Adrenal gland (tissue), 12 donors: ENCODE results near the gene COG7. TPM values are rescaled to one million over a fixed set of nuclear protein-coding genes. Genes with fewer than 3 reads are reported as not detected.
A peak's percentile ranks its signal among the peaks of the same experiment; 100 is the strongest.

Experiments used
- DNase-seq, 7 donors: peaks; one replicate each; pipeline ENCODE4 v3.0.0-alpha.2; 2019 to 2020
- H3K27ac ChIP-seq, 5 donors: fragments of 200-600 bp; sonication (generic) in 4 of 5; 1 replicate in 3 of 5; 2 replicates in 2 of 5; pipeline versions ENCODE4 v1.5.1 to v1.8.0; 2016 to 2020; ENCODE audit warnings: mild to moderate bottlenecking in 1 of 5
- H3K27me3 ChIP-seq: fragments of 200-600 bp; 2 replicates; pipeline ENCODE4 v1.8.0; 2021
- H3K36me3 ChIP-seq, 2 donors: fragments of 200-600 bp; replicated peaks in 1 of 2; 1 replicate in 1 of 2; 2 replicates in 1 of 2; pipeline versions ENCODE4 v1.5.1 to v1.8.0; 2018 to 2022
- H3K4me1 ChIP-seq, 2 donors: fragments of 200-600 bp; replicated peaks in 1 of 2; 1 replicate in 1 of 2; 2 replicates in 1 of 2; pipeline versions ENCODE4 v1.5.1 to v1.8.0; 2018 to 2021
- H3K4me3 ChIP-seq, 4 donors: fragments of 200-600 bp; sonication (generic) in 3 of 4; one replicate each; pipeline ENCODE4 v1.5.1; 2016 to 2018
- H3K9me3 ChIP-seq, 3 donors: fragments of 200-600 bp; sonication (generic) in 1 of 3; replicated peaks in 1 of 3; 1 replicate in 2 of 3; 2 replicates in 1 of 3; pipeline versions ENCODE4 v1.5.1 to v1.8.0; 2016 to 2021
- POLR2A ChIP-seq, 2 donors: fragments of 450-650 bp; IDR thresholded peaks; one replicate each; pipeline ENCODE4 v1.6.1; 2017; ENCODE audit warnings: antibody characterized with exemption in 2 of 2, mild to moderate bottlenecking in 2 of 2, moderate library complexity in 1 of 2
- whole genome bisulfite sequencing, 4 donors: extraction: QIAGEN DNeasy Blood & Tissue Kit in 2 of 4; methylation state at CpG; one replicate each; pipeline versions ENCODE4 v1.1.5 to v1.1.7; 2013 to 2017; 5-methylcytosine and 5-hydroxymethylcytosine counted together
- intact Hi-C, 2 donors: fragments of 100-400 bp; cut with DNase I; formaldehyde crosslinking; loops; one replicate each; pipeline versions ENCODE4 v1.14.1 to v1.15.0; 2022 to 2023
- polyA plus RNA-seq, 3 donors: library from polyadenylated mRNA; stranded (reverse); fragments of 200-250 nt in 2 of 3; fragments of 350-450 nt in 1 of 3; fragmentation: Illumina TruSeq in 1 of 3; extraction: RNeasy Lipid Tissue Mini Kit (QIAGEN cat#74804) in 1 of 3; gene quantifications; one replicate each; pipeline ENCODE4 v1.2.3, GENCODE V29; 2013 to 2014
- total RNA-seq, 9 donors: library from RNA; depleted of rRNA in 4 of 9; stranded (reverse); fragments of >200 nt in 4 of 9; fragments of 120-200 nt in 1 of 9; fragmentation: NEBNext Ultra II Directional in 1 of 9; extraction: Animal tissue kit (Norgen Biotek cat#: 25700) in 1 of 9; gene quantifications; one replicate each; pipeline versions ENCODE4 v1.1.0 to v1.2.4, GENCODE V29; 2013 to 2023
- TF ChIP-seq, protein P1 (sequence below), 6 experiments: fragments of 450-650 bp in 4 of 6; fragments of 200-600 bp in 2 of 6; sonication (generic) in 1 of 6; IDR thresholded peaks; 1 replicate in 5 of 6; 2 replicates in 1 of 6; pipeline versions ENCODE4 v1.5.1 to v1.8.0; 2016 to 2021; ENCODE audit warnings: antibody characterized with exemption in 6 of 6, mild to moderate bottlenecking in 2 of 6, moderate library complexity in 1 of 6
- donor health status: healthy with polysubstance abuse.
- donor health status: Bipolar disorder and iron deficiency.
- donor health status: DM: yes; HTN: yes; CAD: no.
- donor health status: DM: no; HTN: no; CAD: no.
- donor health status: DM: no; HTN: no; CAD: no.
- donor health status: DM: yes; HTN: yes; CAD: no.

COG7 gene
- total and polyA plus RNA-seq, 12 donors: 10.7 to 50.1 (median 21.4) TPM

DNA sequence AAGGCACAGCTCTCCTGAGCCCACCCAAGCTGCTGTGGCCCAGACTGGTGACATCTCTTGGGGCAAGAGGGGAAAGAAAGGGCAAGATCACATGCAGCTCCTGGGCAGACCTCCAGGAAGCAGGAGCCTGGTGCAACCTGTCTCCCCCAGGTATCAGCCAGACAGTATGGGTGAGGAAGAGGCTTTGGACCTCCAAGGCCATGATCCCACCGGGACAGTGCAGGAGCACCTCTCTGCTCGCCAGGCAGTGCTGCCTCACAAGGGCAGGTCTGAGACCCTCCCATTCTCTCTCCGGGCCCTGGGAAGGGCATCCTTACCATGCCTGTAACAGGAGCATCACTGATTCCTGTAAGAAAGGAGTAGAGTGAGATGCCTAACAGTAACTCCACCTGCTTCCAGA lies 25.6 kb upstream of the COG7 start:
- Histone ChIP-seq H3K9me3 (no peaks in the 10 kb centered on the region), H3K4me1 (no peaks in the 10 kb centered on the region), H3K36me3 (peaks cover 0 to 100% of the 10 kb centered on the region in 2 donors), H3K4me3 (no peak overlapping the region), H3K27ac (no peak overlapping the region), H3K27me3 (no peaks in the 10 kb centered on the region)
- TF ChIP-seq POLR2A (IDR thresholded peaks at IDR 0.05): no peak
- TF ChIP-seq, protein P1, sequence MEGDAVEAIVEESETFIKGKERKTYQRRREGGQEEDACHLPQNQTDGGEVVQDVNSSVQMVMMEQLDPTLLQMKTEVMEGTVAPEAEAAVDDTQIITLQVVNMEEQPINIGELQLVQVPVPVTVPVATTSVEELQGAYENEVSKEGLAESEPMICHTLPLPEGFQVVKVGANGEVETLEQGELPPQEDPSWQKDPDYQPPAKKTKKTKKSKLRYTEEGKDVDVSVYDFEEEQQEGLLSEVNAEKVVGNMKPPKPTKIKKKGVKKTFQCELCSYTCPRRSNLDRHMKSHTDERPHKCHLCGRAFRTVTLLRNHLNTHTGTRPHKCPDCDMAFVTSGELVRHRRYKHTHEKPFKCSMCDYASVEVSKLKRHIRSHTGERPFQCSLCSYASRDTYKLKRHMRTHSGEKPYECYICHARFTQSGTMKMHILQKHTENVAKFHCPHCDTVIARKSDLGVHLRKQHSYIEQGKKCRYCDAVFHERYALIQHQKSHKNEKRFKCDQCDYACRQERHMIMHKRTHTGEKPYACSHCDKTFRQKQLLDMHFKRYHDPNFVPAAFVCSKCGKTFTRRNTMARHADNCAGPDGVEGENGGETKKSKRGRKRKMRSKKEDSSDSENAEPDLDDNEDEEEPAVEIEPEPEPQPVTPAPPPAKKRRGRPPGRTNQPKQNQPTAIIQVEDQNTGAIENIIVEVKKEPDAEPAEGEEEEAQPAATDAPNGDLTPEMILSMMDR (IDR thresholded peaks at IDR 0.05): no peak
- 91 to 100% (median 92%) methylated on average over 1 to 3 of the region's 3 CpGs; no CpG with 5 or more reads in 1 of the 4 donors for WGBS, 4 donors
- intact Hi-C loops: no loop called here
- DNase-seq: no peak

DNA sequence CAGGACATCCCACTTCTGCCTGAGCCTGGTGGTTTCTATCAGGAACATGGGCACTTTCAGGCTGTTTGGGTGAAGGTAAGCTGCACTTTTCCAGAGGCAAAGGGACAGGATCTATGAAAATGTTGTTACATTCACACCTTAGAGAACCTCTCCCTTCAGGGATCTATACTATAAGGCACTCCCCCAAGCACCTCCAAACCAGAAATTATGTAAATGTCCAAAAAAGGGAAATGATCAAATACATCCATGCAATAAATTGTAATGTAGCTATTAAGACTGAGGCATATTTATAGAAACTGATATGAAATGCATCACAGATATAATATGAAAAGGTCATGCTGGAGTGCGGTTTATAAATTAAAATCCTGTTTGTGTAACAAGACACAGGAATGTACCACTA lies 23.3 kb upstream of the COG7 start:
- H3K9me3 ChIP-seq: no peaks in the 10 kb centered on the region
- intact Hi-C loops: no loop called here
- TF ChIP-seq, protein P1 (IDR thresholded peaks at IDR 0.05): no peak
- TF ChIP-seq POLR2A (IDR thresholded peaks at IDR 0.05): no peak
- H3K4me3 ChIP-seq: no peak overlapping the region
- 91 to 94% (median 93%) methylated on average over 1 of the region's 1 CpG for WGBS, 4 donors
- no peaks in the 10 kb centered on the region for H3K27me3 ChIP-seq
- no peak for DNase-seq
- H3K4me1 ChIP-seq: no peaks in the 10 kb centered on the region
- H3K27ac ChIP-seq: no peak overlapping the region
- H3K36me3 ChIP-seq: peaks cover 0 to 98% of the 10 kb centered on the region in 2 donors

DNA sequence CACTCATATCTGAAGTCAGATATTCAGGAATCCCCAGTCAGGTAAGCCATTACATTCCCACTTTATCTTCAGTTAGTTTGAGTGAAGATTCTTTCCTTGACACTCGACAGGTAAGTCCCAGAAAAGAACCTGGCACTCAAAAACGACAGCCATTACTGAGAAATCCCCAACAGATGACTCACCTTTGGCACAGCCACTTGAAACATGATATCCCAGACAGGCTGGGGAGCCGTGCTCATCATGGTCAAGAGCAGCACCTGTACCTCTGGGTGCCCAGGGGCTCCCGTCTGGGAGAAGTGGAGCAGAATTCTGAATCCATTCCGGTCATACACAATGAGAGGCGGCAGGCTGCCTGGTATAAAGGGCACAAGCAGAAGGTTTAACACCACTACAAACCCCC lies 16.8 kb upstream of the COG7 start:
- Histone ChIP-seq H3K9me3 (no peaks in the 10 kb centered on the region), H3K36me3 (peaks cover 0 to 96% of the 10 kb centered on the region in 2 donors), H3K27me3 (no peaks in the 10 kb centered on the region), H3K4me1 (peaks cover 0 to 2% of the 10 kb centered on the region in 2 donors), H3K27ac (peak overlapping the region in 2 of 5 donors; percentile 4 to 6), H3K4me3 (no peak overlapping the region)
- WGBS, 4 donors: 59 to 70% (median 66%) methylated on average over 5 to 6 of the region's 6 CpGs
- intact Hi-C loops: no loop called here
- peak in 5 of 7 donors; percentile 36 to 59 (median 38) for DNase-seq
- TF ChIP-seq POLR2A (IDR thresholded peaks at IDR 0.05): no peak

DNA sequence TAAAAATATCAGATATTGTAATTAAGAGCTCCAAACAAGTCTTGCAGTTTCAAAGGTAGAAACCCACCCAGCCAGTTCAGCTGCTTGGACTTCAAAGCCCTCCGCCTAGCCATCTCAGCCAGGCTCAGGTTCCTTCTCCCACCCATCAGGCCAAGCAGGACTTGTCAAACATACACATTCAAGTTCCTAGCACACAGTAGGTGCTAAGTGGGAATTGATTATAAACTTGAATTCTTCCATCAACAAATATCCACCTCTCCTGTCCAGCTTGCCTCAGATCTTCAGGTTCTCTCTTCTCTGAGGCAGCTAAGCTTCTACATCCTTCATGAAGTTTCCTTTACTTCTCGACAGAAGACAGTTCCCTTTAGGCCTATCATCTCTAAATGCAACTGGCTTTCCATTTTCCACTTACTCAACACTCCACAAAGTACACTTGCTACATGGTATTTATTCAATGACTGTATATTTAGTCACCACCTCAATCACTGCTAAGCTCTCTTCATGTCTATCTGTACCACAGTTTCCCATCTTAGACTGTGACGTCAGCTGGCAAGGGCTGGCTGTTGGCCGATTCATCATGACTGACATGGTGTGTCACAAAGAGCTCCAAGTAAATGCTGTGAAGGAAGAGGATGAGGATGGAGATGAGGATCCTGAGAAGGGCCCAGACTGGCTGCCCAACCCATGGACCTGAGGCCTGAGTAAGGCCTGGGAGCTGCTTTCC lies 13.3 kb upstream of the COG7 start:
- H3K36me3 ChIP-seq: peaks cover 0 to 63% of the 10 kb centered on the region in 2 donors
- H3K27me3 ChIP-seq: no peaks in the 10 kb centered on the region
- intact Hi-C loops: no loop called here
- WGBS, 4 donors: 76 to 80% (median 77%) methylated on average over 4 of the region's 4 CpGs
- H3K4me1 ChIP-seq: peaks cover 0 to 7% of the 10 kb centered on the region in 2 donors
- H3K4me3 ChIP-seq: no peak overlapping the region
- peak in 1 of 7 donors; percentile 34 for DNase-seq
- TF ChIP-seq, protein P1 (IDR thresholded peaks at IDR 0.05): no peak
- TF ChIP-seq POLR2A (IDR thresholded peaks at IDR 0.05): no peak
- peak overlapping the region in 1 of 5 donors; percentile 13 for H3K27ac ChIP-seq
- H3K9me3 ChIP-seq: no peaks in the 10 kb centered on the region

DNA sequence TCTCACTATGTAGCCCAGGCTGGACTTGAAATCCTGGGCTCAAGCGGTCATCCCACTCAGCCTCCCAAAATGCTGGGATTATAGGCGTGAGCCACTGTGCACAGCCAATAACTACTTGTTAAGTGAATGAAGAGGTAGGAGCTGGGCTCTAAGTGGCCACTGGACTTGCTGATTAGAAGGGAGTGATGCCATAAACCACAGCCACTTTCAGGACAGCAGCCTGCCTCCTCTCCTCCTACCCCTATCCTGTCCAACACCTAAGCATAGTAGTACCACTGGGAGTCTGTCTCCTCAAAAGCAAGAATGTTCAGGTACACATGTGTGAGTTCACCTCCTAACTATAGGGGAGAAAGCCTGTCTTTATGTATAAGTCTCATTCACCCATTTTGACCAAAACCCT lies 12.2 kb upstream of the COG7 start:
- TF ChIP-seq, protein P1 (IDR thresholded peaks at IDR 0.05): no peak
- no peak for TF ChIP-seq POLR2A (IDR thresholded peaks at IDR 0.05)
- H3K4me3 ChIP-seq: no peak overlapping the region
- H3K27ac ChIP-seq: no peak overlapping the region
- 94 to 98% (median 97%) methylated on average over 2 of the region's 2 CpGs for WGBS, 4 donors
- intact Hi-C loops: no loop called here
- DNase-seq: no peak
- no peaks in the 10 kb centered on the region for H3K27me3 ChIP-seq
- H3K36me3 ChIP-seq: peaks cover 0 to 51% of the 10 kb centered on the region in 2 donors
- H3K9me3 ChIP-seq: no peaks in the 10 kb centered on the region
- peaks cover 0 to 6% of the 10 kb centered on the region in 2 donors for H3K4me1 ChIP-seq
